Large intestine (tissue), 3 donors: ENCODE measurements around the gene PPARA. TPM values are rescaled to one million over a fixed set of nuclear protein-coding genes. Genes with fewer than 3 reads are reported as not detected.

Experiments used
- DNase-seq, 2 donors: peaks; one replicate each; pipeline versions ENCODE4 v3.0.0 to v3.0.0-alpha.2; 2013
- H3K27ac ChIP-seq: one replicate; pipeline ENCODE4 v1.5.1; 2013; ENCODE audit warnings: low read length
- H3K27me3 ChIP-seq: 2 replicates; pipeline ENCODE4 v1.6.1; 2013; ENCODE audit warnings: low read length; ENCODE audit not compliant: control insufficient read depth, insufficient read depth
- H3K36me3 ChIP-seq: 2 replicates; pipeline ENCODE4 v1.6.1; 2013; ENCODE audit warnings: low read length; ENCODE audit not compliant: control insufficient read depth, insufficient read depth
- H3K4me1 ChIP-seq: one replicate; pipeline ENCODE4 v1.6.1; 2013; ENCODE audit warnings: low read length; ENCODE audit not compliant: control insufficient read depth, insufficient read depth
- H3K4me3 ChIP-seq: one replicate; pipeline ENCODE4 v1.5.1; 2013; ENCODE audit warnings: low read length
- H3K9me3 ChIP-seq: one replicate; pipeline ENCODE4 v1.6.1; 2013; ENCODE audit warnings: mild to moderate bottlenecking, low read depth, low read length, moderate library complexity; ENCODE audit not compliant: control insufficient read depth
- WGBS: methylation state at CpG from one replicate; pipeline ENCODE4 v1.1.5; 2013; ENCODE audit warnings: low lambda C conversion rate; ENCODE audit not compliant: insufficient coverage; 5-methylcytosine and 5-hydroxymethylcytosine counted together
- polyA plus RNA-seq: library from polyadenylated mRNA; unstranded; fragments of 120-200 nt; gene quantifications from one replicate; pipeline ENCODE4 v1.2.1, GENCODE V29; 2013

PPARA gene
- polyA plus RNA-seq, 1 donor, result 46.6 TPM

DNA sequence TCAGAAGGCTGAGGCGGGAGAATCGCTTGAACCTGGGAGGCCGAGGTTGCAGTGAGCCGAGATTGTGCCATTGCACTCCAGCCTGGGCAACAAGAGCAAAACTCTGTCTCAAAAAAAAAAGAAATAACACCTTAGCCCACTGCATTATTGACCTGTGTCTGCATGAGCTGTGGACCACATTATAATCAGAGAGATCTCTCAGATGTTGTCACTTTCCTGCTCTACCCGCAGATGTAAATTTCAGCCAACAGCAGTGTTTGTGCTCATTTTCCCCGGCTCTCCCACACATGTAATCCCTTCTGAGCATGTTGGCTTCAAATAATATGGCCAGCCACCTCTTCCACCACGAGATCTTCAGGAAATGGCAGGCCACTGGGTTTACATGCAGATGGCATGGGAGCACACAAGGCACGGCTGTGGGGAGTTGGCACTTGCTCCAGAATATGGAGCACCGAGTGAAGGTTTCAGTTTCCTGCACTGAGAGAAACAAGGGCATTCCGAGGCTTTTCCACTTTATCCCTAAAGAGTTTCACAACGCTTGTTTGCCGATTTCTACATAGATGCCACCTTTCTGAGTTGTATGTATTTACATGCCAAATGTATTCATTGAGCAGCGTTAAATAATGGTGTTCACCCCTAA lies 80.1 kb downstream of the PPARA start:
- H3K4me3 ChIP-seq, result no peak overlapping the region
- peaks cover 49% of the 10 kb centered on the region for H3K36me3 ChIP-seq
- H3K9me3 ChIP-seq, result no peaks in the 10 kb centered on the region
- no peaks in the 10 kb centered on the region for H3K4me1 ChIP-seq
- DNase-seq, result no peak
- no peak overlapping the region for H3K27ac ChIP-seq
- no peaks in the 10 kb centered on the region for H3K27me3 ChIP-seq
- 100% methylated on average over 3 of the region's 13 CpGs for WGBS

- H3K4me3 ChIP-seq, result no peak overlapping the region
- peaks cover 62% of the 10 kb centered on the region for H3K36me3 ChIP-seq
- H3K27ac ChIP-seq, result no peak overlapping the region
- H3K27me3 ChIP-seq, result no peaks in the 10 kb centered on the region
- no peaks in the 10 kb centered on the region for H3K9me3 ChIP-seq
- no peaks in the 10 kb centered on the region for H3K4me1 ChIP-seq
- no CpG with 5 or more reads among the region's 9 CpGs for WGBS
- no peak for DNase-seq
Measured at GRCh38 chr22:46233231-46233630, 82.9 kb downstream of the PPARA start.

GRCh38 chr22:46234969-46235368 lies 84.6 kb downstream of the PPARA start:
- Histone ChIP-seq H3K4me1 (peaks cover under 1% of the 10 kb centered on the region), H3K27me3 (no peaks in the 10 kb centered on the region), H3K27ac (no peak overlapping the region), H3K36me3 (peaks cover 72% of the 10 kb centered on the region), H3K4me3 (no peak overlapping the region), H3K9me3 (no peaks in the 10 kb centered on the region)
- no CpG with 5 or more reads among the region's 12 CpGs for WGBS
- DNase-seq, result no peak

- Histone ChIP-seq H3K27ac (no peak overlapping the region), H3K36me3 (peaks cover 69% of the 10 kb centered on the region), H3K4me1 (peaks cover 19% of the 10 kb centered on the region), H3K9me3 (no peaks in the 10 kb centered on the region), H3K27me3 (no peaks in the 10 kb centered on the region), H3K4me3 (no peak overlapping the region)
- no peak for DNase-seq
- no CpG with 5 or more reads among the region's 12 CpGs for WGBS
Measured at GRCh38 chr22:46237453-46238124, 87.3 kb downstream of the PPARA start.

DNA sequence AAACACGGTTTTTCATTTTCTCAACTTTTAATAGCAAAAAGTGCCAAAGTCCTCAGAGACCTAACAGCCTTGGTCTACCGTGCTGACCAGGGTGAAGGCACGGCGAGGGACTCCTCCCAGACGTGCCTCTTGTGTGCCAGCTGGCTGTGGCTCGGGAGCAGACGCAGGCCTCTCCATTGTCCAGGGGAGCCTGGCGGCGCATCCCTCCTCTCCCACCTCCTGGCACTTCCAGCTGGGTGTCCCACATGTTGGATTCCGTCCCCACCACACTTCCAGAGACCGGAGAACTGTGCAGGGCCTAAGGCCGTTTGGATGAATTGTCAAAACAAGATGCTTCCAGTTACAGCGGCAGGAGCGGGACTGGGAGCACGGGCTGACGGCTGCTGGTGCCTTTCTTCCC lies 88.2 kb downstream of the PPARA start:
- no CpG with 5 or more reads among the region's 16 CpGs for WGBS
- no peak for DNase-seq
- Histone ChIP-seq H3K36me3 (peaks cover 66% of the 10 kb centered on the region), H3K4me1 (peaks cover 19% of the 10 kb centered on the region), H3K4me3 (no peak overlapping the region), H3K9me3 (no peaks in the 10 kb centered on the region), H3K27ac (no peak overlapping the region), H3K27me3 (no peaks in the 10 kb centered on the region)

GRCh38 chr22:46239261-46240048 lies 89.1 kb downstream of the PPARA start:
- Histone ChIP-seq H3K9me3 (no peaks in the 10 kb centered on the region), H3K4me3 (no peak overlapping the region), H3K27me3 (no peaks in the 10 kb centered on the region), H3K4me1 (peaks cover 19% of the 10 kb centered on the region), H3K36me3 (peaks cover 68% of the 10 kb centered on the region), H3K27ac (no peak overlapping the region)
- no peak for DNase-seq
- WGBS, result no CpG with 5 or more reads among the region's 20 CpGs

GRCh38 chr22:46240073-46240472 lies 89.7 kb downstream of the PPARA start:
- no peak for DNase-seq
- no peaks in the 10 kb centered on the region for H3K27me3 ChIP-seq
- H3K9me3 ChIP-seq, result no peaks in the 10 kb centered on the region
- peaks cover 66% of the 10 kb centered on the region for H3K36me3 ChIP-seq
- WGBS, result no CpG with 5 or more reads among the region's 2 CpGs
- no peak overlapping the region for H3K27ac ChIP-seq
- no peak overlapping the region for H3K4me3 ChIP-seq
- H3K4me1 ChIP-seq, result peaks cover 19% of the 10 kb centered on the region

- DNase-seq, result no peak
- Histone ChIP-seq H3K27ac (peak overlapping the region; percentile 43), H3K4me3 (no peak overlapping the region), H3K27me3 (no peaks in the 10 kb centered on the region), H3K4me1 (peaks cover 19% of the 10 kb centered on the region), H3K9me3 (no peaks in the 10 kb centered on the region), H3K36me3 (peaks cover 62% of the 10 kb centered on the region)
- no CpG with 5 or more reads among the region's 6 CpGs for WGBS
Measured at GRCh38 chr22:46240506-46240905, 90.2 kb downstream of the PPARA start.

DNA sequence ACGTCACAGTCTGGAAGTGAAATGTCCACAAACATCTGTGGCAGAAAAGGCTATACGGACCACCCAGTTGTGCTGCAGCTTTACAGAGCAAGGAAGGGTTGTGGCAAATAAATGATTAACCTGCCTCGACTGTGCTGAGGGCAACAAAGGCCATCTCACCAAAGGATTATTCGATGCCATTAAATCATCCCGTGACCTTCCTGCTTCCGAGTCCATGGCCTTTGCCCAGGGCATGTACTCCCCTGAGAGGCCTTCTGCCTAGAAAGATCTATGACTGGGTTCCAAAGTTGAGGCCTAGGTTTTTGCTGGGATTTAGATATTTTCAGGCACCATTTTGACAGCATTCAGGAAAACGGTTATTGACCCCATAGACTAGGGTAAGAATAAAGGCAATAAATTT lies 90.6 kb downstream of the PPARA start:
- Histone ChIP-seq H3K27ac (peak overlapping the region; percentile 52), H3K4me1 (peaks cover 19% of the 10 kb centered on the region), H3K36me3 (peaks cover 64% of the 10 kb centered on the region), H3K9me3 (no peaks in the 10 kb centered on the region), H3K27me3 (no peaks in the 10 kb centered on the region), H3K4me3 (no peak overlapping the region)
- 60% methylated on average over 1 of the region's 7 CpGs for WGBS
- DNase-seq, result peak; percentile 73 to 88

GRCh38 chr22:46241396-46242007 lies 91.2 kb downstream of the PPARA start:
- H3K9me3 ChIP-seq, result no peaks in the 10 kb centered on the region
- H3K27me3 ChIP-seq, result no peaks in the 10 kb centered on the region
- H3K4me3 ChIP-seq, result no peak overlapping the region
- DNase-seq, result no peak
- H3K36me3 ChIP-seq, result peaks cover 63% of the 10 kb centered on the region
- peaks cover 19% of the 10 kb centered on the region for H3K4me1 ChIP-seq
- H3K27ac ChIP-seq, result peak overlapping the region; percentile 52
- WGBS, result 86% methylated on average over 1 of the region's 5 CpGs
